Stimulated activated CD8-positive, alpha-beta memory T cell treated with anti-CD3 and anti-CD28 coated beads, Interleukin-12 subunit alpha, Interleukin-12 subunit beta, amount 100 ng/mL, for 1 hour (primary cell): ENCODE results near the gene ZG16B.

Source experiments
- DNase-seq: peaks from one replicate; pipeline ENCODE4 v3.0.0-alpha.2; 2020; ENCODE audit warnings: low read depth

ZG16B gene

DNA sequence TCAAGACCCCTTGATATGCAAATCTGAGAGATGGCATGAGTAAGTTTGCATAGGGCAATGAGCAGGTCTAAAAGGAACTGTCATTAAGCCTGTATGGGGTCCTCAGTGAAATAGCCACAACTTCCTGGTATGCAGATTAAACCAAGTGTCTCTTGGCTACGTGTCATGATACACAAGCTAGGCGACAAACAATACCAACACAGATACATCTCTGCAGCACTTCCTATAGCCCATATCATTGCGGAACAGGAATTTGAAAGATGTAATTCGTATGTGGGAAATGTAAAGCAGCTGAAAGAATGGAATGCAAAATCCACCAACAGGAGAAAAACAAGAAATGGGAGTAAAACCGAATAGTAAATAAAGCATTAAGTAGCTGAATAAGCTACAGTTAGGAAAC is 15.0 kb downstream of the ZG16B start:
- no peak for DNase-seq

DNA sequence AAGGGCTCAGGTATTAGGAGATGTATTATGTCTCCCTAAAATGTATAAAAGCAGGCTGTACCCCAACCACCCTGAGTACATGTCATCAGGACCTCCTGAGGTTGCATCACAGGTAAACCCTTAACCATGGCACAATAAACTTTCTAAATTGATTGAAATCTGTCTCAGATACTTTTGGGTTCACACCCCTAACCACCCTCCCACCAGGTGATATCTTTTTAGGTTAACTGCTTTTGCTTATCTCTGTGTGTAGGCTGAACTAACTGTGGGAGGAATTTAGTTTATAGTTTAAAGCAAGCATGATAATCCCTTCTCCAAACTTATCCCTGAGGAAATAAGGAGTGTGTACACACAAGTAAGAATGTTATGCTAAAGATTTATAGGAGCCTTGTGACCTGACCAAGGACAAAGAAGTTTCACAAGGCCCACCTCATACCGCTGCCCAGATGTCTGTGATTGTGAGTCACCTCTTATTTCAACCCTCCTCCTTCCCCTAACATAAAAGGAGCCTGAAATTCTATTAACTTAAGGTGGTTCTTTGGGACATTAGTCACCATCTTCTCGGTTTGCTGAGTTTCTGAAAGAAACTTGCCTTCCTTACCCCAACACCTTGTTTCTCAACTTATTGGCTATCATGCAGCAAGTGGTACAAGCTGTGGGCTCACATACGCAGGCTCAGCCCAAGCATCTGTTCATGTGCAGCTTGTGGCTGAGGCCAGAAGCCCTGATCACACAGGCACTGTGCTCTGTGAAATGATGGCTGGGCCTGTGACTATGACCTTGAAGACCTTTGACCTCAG is 16.6 kb downstream of the ZG16B start:
- no peak for DNase-seq

GRCh38 chr16:2848933-2849725 is 19.0 kb downstream of the ZG16B start:
- no peak for DNase-seq

DNA sequence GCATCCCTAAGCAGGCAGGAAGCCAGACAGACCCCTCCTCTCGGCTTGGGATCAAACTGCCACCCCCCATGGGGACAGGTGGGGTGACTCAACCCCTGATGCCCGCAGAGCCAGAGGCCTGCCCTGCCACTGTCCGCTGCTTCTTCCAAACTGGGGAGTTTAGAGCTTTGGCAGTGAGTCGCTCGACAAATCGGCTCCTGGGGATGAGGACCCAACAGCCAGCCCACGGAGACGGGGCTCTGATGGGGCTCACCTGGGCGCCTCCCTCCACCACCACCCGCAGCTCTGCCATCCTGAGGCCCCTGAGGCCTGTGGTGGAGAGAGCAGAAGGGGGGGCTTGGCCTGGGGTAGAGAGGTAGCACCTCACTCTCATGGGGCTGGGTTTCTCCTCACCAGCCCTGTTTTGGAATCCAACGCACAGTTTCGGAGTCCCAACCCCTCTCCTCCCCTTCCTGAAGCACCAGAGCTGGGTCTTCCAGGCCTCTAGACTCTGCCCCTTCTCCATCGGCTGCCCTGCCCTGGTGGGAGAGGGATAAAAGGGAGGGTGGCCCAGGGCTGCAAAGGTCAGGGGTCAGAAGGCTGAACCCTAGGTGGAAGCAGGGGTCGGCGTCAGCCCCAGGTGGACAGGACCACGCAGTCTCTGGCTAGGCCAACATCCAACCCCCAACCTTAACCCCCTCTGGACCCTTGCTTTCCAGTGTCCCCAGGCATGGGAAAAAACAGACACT is 22.1 kb downstream of the ZG16B start:
- no peak for DNase-seq

- no peak for DNase-seq
Observed at GRCh38 chr16:2852731-2853507, 22.8 kb downstream of the ZG16B start.

DNA sequence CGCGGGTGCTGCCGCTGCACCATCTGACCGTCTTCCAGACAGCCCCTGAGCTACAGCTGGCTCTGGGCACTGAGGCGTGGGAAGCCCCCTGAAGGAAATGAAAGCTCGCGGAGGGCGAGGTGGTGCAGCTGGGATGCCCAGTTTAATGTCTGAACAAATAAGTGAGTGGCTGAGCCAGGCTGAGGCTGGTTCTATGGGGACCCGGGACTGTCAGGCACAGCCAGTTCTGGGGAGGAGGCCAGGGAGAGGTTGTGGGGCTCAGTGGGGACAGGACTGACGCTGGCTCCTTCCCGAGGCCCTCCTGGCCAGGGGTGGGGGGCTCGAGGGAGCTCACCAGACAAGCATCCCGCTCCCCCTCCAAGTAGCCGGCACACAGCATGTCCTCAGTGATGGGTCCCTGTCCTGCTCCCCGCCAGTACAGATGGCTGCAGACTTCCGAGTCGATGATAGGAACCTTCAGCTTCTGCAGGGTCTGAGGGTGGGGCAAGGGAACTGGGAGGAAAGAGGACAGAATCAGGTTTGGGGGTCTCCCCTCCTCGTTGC is 23.5 kb downstream of the ZG16B start:
- no peak for DNase-seq

- no peak for DNase-seq
Observed at GRCh38 chr16:2854700-2855309, 24.7 kb downstream of the ZG16B start.

- DNase-seq: no peak
Observed at GRCh38 chr16:2855536-2855935, 25.4 kb downstream of the ZG16B start.

GRCh38 chr16:2856061-2856670 is 26.1 kb downstream of the ZG16B start:
- no peak for DNase-seq

GRCh38 chr16:2856686-2857450 is 26.8 kb downstream of the ZG16B start:
- no peak for DNase-seq

DNA sequence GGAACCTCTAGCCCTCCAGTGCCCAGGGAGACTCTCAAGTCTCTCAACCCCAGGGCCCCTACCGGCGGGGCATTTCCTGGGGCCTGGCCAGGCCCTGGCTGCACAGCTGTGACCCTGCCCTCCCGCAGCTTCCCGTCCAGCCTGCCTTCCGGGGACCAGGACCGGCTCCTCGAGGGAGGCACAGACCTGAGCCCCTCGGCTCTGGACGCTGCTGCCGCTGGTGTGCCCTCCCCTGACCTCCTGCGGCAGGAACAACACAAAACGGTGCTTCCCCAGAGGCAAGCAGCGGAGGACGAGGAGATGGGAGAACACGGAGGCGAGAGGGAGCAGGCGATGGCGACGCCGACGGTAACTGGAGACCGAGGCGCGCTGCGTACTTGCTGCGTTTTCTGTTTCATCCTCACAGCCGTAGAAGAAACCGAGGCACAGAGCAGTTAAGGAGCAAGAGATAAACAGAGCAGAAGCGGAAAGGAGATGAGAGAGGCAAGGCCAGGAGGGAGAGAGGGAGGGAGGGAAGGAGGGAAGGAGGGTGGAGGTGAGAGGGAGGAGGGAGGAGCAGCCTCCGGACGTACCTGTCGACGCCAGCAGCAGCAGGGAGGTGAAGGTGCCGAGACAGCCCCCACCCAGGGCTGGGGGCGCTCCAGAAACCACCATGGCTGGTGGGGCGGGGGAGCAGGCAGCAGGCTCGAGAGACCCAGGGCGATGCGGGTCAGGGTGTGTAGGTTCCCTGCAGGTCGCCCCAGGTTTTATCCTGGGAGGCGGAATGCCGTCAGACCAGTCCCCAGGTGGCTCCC is 27.5 kb downstream of the ZG16B start, which contains the start of gene PRSS22:
PRSS22 (minus strand) TSS at position 720 of the 794 bp plus-strand sequence; CDS start at position 654, 66 bp downstream.
- no peak for DNase-seq

DNA sequence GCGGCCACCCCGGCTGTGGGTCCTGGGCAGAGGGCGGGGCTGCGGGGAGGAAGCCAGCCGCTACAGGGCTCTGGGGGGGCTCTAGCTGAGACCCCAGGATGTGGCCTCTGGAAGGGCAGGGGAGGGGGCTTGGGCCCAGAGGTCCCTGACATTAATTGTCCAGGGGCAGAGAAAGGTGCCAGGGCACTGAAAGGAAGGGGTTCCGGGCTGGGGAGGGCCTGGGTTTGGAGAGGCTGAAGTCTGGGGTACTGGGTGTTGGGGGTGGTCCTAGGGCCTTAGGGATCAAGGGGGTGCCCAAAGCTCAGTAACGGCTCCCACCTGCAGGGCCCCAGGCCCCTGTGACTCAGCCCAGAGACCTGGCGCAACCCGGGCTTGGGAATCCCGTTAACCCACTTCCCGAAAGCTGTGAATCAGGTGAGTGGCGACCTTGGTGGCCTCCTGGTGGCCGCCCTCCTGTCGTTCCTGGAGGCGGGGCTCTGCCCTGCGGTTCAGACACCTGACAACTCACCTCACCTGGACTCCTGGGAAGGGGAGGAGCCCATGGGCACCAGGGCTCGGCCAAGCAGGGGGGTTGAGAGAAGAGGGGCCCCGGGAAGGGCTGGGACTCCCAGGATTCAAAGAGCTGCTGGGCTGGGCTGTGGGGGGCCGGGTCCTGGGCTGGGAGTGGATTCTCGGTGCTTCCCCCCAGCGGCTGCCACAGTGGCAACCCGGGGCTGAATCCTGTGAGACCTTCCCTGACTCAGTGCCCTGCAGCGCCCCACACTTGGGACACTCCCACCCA is 28.3 kb downstream of the ZG16B start:
- no peak for DNase-seq

GRCh38 chr16:2859686-2860265 is 29.7 kb downstream of the ZG16B start:
- DNase-seq: no peak

DNA sequence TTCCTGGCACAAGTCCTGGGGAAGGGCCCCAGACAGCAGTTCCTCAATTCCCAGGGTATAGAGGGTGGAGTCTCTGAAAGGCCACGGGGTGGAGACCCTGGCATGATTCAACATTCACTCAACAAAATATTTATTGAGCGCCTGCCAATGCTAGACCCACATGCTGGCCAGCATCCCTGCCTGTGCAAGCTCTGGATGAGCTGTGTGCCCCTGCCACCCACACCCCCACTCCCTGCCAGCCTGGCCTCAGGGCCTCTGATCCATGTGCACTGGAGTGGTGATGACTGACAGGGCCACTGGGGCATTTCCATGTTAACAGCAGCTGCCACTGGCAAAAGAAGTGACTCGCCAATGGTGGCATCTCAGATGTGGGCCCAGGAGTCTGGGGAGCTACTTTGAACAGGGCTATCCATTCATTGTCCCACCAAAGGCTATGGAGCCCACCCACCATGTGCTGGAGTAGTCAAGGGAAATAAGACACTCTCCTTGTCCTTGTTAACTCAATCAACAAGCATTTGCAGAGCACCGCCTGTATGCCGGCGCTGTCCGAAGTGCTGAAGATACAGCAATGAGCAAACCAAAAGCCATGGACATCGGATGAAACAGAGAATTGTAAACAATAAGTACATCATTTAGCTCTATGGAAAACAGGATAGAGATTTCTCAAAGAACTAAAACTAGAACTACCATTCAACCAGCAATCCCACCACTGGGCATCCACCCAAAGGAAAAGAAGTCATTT is 30.9 kb downstream of the ZG16B start:
- DNase-seq: no peak

DNA sequence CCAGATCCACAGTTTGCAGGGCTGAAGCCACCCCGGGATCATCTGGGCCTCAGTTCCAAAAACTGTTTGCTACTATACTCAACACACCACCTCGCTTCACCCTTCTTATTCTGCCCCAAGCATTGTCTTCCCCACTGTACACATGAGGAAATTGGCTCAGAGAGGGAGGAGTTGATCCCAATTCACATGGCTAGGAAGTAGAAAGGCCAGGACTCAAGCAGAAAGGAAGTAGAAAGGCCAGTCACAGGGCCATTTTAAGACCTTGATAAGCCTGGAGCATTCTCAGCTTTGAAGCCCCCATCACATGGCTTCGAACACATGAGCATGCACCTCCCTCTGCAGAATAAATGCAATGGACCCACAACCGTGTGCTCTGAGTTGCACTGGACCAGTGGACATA is 35.5 kb downstream of the ZG16B start:
- no peak for DNase-seq

GRCh38 chr16:2866431-2866830 is 36.3 kb downstream of the ZG16B start:
- DNase-seq: no peak

- DNase-seq: no peak
Observed at GRCh38 chr16:2867661-2867986, 37.5 kb downstream of the ZG16B start.
